Type B pancreatic cell (in vitro differentiated cells): Measurements from ENCODE around the gene RCE1. TPM values are rescaled to one million over a fixed set of nuclear protein-coding genes. Genes with fewer than 3 reads are reported as not detected.
A peak's percentile ranks its signal among the peaks of the same experiment; 100 is the strongest.
"Not testable (repeated sequence)": the region's sequence is repeated elsewhere in the genome, so short reads cannot be mapped to it uniquely, and the experiment has no call there.

ENCODE experiments used
- DNase-seq: peaks from one replicate; pipeline ENCODE4 v3.0.0; 2021; ENCODE audit warnings: mixed read lengths; ENCODE audit not compliant: unreplicated experiment; ENCODE audit errors: extremely low spot score
- H3K27ac Mint-ChIP-seq: 2 replicates; pipeline ENCODE4 v1.8.0; 2021; ENCODE audit warnings: mild to moderate bottlenecking, mixed read lengths
- H3K27me3 Mint-ChIP-seq: 2 replicates; pipeline ENCODE4 v1.8.0; 2021; ENCODE audit warnings: mixed read lengths
- H3K36me3 Mint-ChIP-seq: 2 replicates; pipeline ENCODE4 v1.8.0; 2021; ENCODE audit warnings: mixed read lengths
- H3K4me1 Mint-ChIP-seq: one replicate; pipeline ENCODE4 v1.8.0; 2021; ENCODE audit warnings: mixed read lengths; ENCODE audit not compliant: unreplicated experiment
- H3K4me3 Mint-ChIP-seq: 2 replicates; pipeline ENCODE4 v1.8.0; 2021; ENCODE audit warnings: mild to moderate bottlenecking, mixed read lengths
- H3K9me3 Mint-ChIP-seq: 2 replicates; pipeline ENCODE4 v1.8.0; 2021; ENCODE audit warnings: mixed read lengths
- total RNA-seq: library from RNA; stranded (reverse); gene quantifications from 2 replicates; pipeline ENCODE4 v1.2.1, GENCODE V29; 2021; ENCODE audit warnings: low replicate concordance
- TF ChIP-seq, protein P1 (sequence below): fragments of 200-600 bp; sonication (generic); conservative IDR thresholded peaks from 2 replicates; pipeline ENCODE4 v1.5.0; 2021; ENCODE audit warnings: antibody characterized with exemption, mild to moderate bottlenecking

The RCE1 gene
- total RNA-seq, 1 donor from 2014 or later: 25.0 TPM

DNA sequence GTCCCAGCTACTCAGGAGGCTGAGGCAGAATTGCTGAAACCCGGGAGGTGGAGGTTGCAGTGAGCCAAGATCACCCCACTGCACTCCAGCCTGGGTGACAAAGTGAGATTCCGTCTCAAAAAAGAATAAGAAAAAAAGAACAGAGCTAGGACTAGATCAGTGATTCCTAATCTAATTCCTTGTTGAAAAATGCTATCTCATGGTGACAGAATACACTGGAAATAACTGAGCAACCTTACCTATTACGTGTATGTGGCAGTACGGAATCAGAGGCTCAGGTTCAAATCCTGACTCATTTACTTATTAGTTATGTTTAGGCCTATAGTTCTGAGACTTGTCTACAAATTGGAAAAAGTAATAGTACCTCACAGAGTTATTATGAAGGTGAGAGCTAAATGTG is 19.5 kb upstream of the RCE1 start:
- no peaks in the 10 kb centered on the region for H3K9me3 Mint-ChIP-seq
- H3K27me3 Mint-ChIP-seq: no peaks in the 10 kb centered on the region
- no peak overlapping the region for H3K4me3 Mint-ChIP-seq
- no peak for DNase-seq
- TF ChIP-seq, protein P1, sequence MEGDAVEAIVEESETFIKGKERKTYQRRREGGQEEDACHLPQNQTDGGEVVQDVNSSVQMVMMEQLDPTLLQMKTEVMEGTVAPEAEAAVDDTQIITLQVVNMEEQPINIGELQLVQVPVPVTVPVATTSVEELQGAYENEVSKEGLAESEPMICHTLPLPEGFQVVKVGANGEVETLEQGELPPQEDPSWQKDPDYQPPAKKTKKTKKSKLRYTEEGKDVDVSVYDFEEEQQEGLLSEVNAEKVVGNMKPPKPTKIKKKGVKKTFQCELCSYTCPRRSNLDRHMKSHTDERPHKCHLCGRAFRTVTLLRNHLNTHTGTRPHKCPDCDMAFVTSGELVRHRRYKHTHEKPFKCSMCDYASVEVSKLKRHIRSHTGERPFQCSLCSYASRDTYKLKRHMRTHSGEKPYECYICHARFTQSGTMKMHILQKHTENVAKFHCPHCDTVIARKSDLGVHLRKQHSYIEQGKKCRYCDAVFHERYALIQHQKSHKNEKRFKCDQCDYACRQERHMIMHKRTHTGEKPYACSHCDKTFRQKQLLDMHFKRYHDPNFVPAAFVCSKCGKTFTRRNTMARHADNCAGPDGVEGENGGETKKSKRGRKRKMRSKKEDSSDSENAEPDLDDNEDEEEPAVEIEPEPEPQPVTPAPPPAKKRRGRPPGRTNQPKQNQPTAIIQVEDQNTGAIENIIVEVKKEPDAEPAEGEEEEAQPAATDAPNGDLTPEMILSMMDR: no peak
- no peaks in the 10 kb centered on the region for H3K4me1 Mint-ChIP-seq
- no peaks in the 10 kb centered on the region for H3K36me3 Mint-ChIP-seq
- no peak overlapping the region for H3K27ac Mint-ChIP-seq

DNA sequence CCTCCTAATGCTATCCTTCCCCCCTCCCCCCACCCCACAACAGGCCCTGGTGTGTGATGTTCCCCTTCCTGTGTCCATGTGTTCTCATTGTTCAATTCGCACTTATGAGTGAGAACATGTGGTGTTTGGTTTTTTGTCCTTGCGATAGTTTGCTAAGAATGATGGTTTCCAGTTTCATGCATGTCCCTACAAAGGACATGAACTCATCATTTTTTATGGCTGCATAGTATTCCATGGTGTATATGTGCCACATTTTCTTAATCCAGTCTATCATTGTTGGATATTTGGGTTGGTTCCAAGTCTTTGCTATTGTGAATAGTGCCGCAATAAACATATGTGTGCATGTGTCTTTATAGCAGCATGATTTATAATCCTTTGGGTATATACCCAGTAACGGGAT is 18.7 kb upstream of the RCE1 start:
- H3K9me3 Mint-ChIP-seq, H3K27me3 Mint-ChIP-seq, H3K36me3 Mint-ChIP-seq, H3K27ac Mint-ChIP-seq, DNase-seq, H3K4me1 Mint-ChIP-seq, H3K4me3 Mint-ChIP-seq: not testable (repeated sequence)

DNA sequence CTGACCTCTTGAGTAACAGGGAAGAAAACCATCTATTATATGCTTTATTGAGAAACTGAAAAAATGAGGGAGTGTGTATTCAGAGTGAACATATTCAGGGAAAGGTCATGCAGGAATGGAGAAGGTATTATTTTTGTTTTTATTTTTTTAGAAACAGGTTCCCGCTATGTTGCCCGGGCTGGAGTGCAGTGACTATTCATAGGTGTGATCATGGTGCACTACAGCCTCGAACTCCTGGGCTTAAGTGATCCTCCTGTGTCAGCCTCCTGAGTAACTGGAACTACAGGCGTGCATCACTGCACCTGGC is 8.7 kb upstream of the RCE1 start:
- no peaks in the 10 kb centered on the region for H3K36me3 Mint-ChIP-seq
- no peak overlapping the region for H3K4me3 Mint-ChIP-seq
- H3K9me3 Mint-ChIP-seq: no peaks in the 10 kb centered on the region
- DNase-seq: no peak
- no peaks in the 10 kb centered on the region for H3K27me3 Mint-ChIP-seq
- H3K27ac Mint-ChIP-seq: peak overlapping the region; percentile 35
- TF ChIP-seq, protein P1: no peak
- peaks cover 5% of the 10 kb centered on the region for H3K4me1 Mint-ChIP-seq

DNA sequence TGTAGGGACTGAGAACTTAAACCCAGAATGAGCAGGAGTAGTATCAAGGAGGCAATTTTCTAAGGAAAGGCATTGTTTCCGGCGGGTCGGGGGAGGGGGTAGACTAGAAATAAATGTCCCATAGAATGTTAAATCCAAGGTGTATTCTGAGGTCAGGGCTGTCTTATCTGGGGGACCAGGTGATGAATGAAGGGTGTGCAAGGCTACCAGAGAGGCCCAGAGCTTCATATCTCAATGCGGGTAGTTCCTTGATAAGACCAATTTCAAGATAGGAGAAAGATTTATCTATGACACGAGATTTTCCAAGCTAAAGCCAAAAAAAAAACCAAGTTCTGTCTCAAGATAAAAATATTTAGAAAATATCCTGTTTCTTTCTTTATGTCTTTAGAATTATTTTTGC is 8.3 kb upstream of the RCE1 start:
- DNase-seq: no peak
- Mint-ChIP-seq H3K9me3 (no peaks in the 10 kb centered on the region), H3K4me3 (no peak overlapping the region), H3K27me3 (no peaks in the 10 kb centered on the region), H3K36me3 (no peaks in the 10 kb centered on the region), H3K4me1 (peaks cover 5% of the 10 kb centered on the region), H3K27ac (no peak overlapping the region)
- TF ChIP-seq, protein P1: no peak

DNA sequence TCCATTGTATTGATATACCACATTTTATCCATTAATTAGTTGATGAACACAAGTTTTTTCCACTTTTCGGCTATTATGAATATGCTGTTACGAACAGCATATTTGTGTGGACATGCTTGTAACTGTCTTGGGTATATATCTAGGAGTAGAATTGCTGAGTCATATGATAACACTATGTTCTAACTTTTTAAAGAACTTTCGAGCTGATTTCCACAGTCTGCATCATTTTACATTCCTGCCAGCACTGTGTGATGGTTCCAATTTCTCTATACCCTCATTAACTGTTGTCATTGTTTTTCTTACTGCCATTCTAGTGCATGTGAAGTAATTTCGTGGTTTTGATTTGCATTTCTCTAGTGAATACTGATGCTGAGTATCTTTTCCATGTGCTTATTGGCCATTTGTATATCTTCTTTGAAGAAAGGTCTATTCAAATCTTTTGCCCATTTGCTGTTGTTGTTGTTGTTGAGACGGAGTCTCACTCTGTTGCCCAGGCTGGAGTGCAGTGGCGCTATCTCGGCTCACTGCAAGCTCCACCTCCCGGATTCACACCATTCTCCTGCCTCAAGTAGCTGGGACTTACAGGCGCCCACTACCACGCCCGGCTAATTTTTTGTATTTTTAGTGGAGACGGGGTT is 7.4 kb upstream of the RCE1 start:
- no peak overlapping the region for H3K4me3 Mint-ChIP-seq
- no peaks in the 10 kb centered on the region for H3K36me3 Mint-ChIP-seq
- H3K9me3 Mint-ChIP-seq: no peaks in the 10 kb centered on the region
- DNase-seq: no peak
- no peak overlapping the region for H3K27ac Mint-ChIP-seq
- H3K27me3 Mint-ChIP-seq: no peaks in the 10 kb centered on the region
- H3K4me1 Mint-ChIP-seq: peaks cover 5% of the 10 kb centered on the region
- TF ChIP-seq, protein P1: no peak

DNA sequence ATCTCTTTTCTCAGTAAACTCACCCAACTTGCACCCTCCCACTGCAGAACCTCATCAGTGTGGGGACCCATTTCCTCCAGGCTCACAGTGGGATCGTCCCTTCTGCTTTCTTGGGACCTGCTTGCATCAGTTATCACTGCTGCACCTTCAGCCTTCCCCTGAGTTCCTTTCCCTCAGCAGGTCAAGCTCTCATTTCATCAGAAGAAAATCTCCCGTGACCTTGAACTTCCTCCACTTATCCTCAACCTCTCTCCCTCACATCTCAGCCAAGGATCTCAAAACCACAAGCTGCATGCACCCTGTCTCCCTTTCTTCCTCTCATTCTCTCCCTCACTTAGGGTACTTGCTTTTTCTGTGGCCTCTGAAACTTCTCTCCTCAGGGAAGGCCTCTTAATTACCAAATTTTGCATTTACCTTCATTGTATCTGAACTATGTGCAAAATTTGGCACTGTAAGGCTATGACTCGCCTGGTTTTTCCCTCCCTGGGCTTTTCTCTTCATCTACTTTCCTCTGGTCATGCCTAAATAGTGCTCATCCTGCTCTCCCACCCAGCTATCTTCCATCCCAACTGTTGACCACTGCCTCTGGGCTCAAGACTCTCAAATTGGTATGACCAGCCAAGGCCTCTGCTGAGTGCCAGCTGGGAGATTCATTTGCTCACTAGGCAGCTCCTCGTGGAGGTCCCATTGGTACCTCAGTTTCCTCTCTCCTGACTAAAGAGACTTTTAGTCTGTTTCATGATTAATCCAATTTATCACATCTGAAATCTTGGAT is 2.7 kb upstream of the RCE1 start:
- peaks cover 21% of the 10 kb centered on the region for H3K4me1 Mint-ChIP-seq
- TF ChIP-seq, protein P1: no peak
- DNase-seq: no peak
- H3K27me3 Mint-ChIP-seq: no peaks in the 10 kb centered on the region
- peak overlapping the region; percentile 3 for H3K4me3 Mint-ChIP-seq
- no peaks in the 10 kb centered on the region for H3K9me3 Mint-ChIP-seq
- H3K36me3 Mint-ChIP-seq: peaks cover 4% of the 10 kb centered on the region
- H3K27ac Mint-ChIP-seq: peak overlapping the region; percentile 31
